Lower leg skin (tissue), 4 donors: ENCODE results near the gene CPXM1. TPM values are rescaled to one million over a fixed set of nuclear protein-coding genes. Genes with fewer than 3 reads are reported as not detected.
"Not testable (repeated sequence)": the region's sequence is repeated elsewhere in the genome, so short reads cannot be mapped to it uniquely, and the experiment has no call there.

Experiments used
- DNase-seq, 2 donors: peaks; one replicate each; pipeline ENCODE4 v3.0.0-alpha.2; 2019; ENCODE audit warnings: low spot score in 2 of 2
- H3K4me3 ChIP-seq: fragments of 200-600 bp; sonication (generic); 2 replicates; pipeline ENCODE4 v1.5.1; 2017; ENCODE audit warnings: mild to moderate bottlenecking, low read depth; ENCODE audit not compliant: poor library complexity, severe bottlenecking
- POLR2A ChIP-seq, 2 donors: fragments of 450-650 bp; IDR thresholded peaks; one replicate each; pipeline ENCODE4 v1.6.1; 2016 to 2017; ENCODE audit warnings: antibody characterized with exemption in 2 of 2, mild to moderate bottlenecking in 1 of 2, moderate library complexity in 1 of 2
- WGBS, 2 donors: methylation state at CpG; one replicate each; pipeline ENCODE4 v1.1.5; 2018; 5-methylcytosine and 5-hydroxymethylcytosine counted together
- intact Hi-C: fragments of 100-400 bp; cut with DNase I; formaldehyde crosslinking; loops from one replicate; pipeline ENCODE4 v1.15.0; 2023; ENCODE audit warnings: low total_unique reads
- total RNA-seq, 4 donors: library from RNA; depleted of rRNA; stranded (reverse); fragments of >200 nt; gene quantifications; one replicate each; pipeline ENCODE4 v1.1.0, GENCODE V29; 2016
- TF ChIP-seq, protein P1 (sequence below), 3 donors: fragments of 450-650 bp; IDR thresholded peaks; one replicate each; pipeline ENCODE4 v1.5.1; 2016; ENCODE audit warnings: antibody characterized with exemption in 3 of 3, mild to moderate bottlenecking in 3 of 3, moderate library complexity in 2 of 3

The CPXM1 gene
- total RNA-seq, 4 donors from 2014 or later = 0.12 to 3.6 (median 1.4) TPM

DNA sequence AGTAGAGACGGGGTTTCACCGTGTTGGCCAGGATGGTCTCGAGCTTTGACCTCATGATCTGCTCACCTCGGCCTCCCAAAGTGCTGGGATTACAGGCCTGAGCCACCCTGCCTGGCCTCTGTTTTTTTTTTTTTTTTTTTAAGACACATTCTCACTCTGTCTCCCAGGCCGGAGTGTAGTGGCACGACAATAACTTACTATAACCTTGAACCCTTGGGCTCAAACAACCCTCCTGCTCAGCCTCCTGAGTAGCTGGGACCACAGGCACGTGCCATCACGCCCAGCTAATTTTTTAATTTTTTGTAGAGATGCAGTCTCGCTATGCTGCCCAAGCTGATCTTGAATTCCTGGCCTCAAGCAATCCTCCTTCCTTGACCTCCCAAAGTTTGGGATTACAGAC is 26.6 kb downstream of the CPXM1 start:
- TF ChIP-seq POLR2A (IDR thresholded peaks at IDR 0.05) = no peak
- TF ChIP-seq, protein P1, sequence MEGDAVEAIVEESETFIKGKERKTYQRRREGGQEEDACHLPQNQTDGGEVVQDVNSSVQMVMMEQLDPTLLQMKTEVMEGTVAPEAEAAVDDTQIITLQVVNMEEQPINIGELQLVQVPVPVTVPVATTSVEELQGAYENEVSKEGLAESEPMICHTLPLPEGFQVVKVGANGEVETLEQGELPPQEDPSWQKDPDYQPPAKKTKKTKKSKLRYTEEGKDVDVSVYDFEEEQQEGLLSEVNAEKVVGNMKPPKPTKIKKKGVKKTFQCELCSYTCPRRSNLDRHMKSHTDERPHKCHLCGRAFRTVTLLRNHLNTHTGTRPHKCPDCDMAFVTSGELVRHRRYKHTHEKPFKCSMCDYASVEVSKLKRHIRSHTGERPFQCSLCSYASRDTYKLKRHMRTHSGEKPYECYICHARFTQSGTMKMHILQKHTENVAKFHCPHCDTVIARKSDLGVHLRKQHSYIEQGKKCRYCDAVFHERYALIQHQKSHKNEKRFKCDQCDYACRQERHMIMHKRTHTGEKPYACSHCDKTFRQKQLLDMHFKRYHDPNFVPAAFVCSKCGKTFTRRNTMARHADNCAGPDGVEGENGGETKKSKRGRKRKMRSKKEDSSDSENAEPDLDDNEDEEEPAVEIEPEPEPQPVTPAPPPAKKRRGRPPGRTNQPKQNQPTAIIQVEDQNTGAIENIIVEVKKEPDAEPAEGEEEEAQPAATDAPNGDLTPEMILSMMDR (IDR thresholded peaks at IDR 0.05) = no peak
- intact Hi-C loops = no loop called here
- WGBS, 2 donors = 76 to 89% methylated on average over 9 of the region's 9 CpGs
- no peak overlapping the region for H3K4me3 ChIP-seq
- DNase-seq = peak in 1 of 2 donors; percentile 26

DNA sequence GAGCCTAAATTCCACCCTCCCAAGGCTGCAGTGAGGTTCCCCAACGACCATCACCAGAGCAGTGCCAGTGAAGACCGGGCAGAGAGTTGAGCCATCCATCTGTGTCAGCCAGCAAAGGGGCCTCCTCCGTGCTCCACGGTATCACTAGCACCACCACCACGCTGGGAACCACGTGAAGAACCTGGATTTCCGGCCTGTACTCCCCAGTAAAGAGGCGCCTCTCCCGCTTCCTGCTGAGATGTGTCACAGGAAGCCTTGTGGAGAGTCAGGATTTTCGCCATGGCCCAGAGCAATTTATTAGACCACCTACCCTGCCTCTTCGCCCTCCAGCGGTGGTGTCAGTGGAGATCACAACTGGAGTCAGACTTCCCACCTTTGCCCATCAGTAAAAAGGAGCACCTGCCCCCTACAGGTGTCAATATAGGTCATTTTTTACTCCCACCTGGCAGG is 28.8 kb downstream of the CPXM1 start:
- WGBS, 2 donors = 44 to 48% methylated on average over 12 of the region's 12 CpGs
- TF ChIP-seq, protein P1 (IDR thresholded peaks at IDR 0.05) = no peak
- TF ChIP-seq POLR2A (IDR thresholded peaks at IDR 0.05) = no peak
- peak in 1 of 2 donors; percentile 77 for DNase-seq
- H3K4me3 ChIP-seq = no peak overlapping the region
- intact Hi-C loops = no loop called here

GRCh38 chr20:2770091-2770490 is 30.3 kb downstream of the CPXM1 start:
- 81 to 87% methylated on average over 12 of the region's 12 CpGs for WGBS, 2 donors
- H3K4me3 ChIP-seq, intact Hi-C loops: not testable (repeated sequence)
- peak in 1 of 2 donors; percentile 53 for DNase-seq

GRCh38 chr20:2768632-2769015 is 31.8 kb downstream of the CPXM1 start:
- DNase-seq = no peak
- TF ChIP-seq, protein P1 (IDR thresholded peaks at IDR 0.05) = no peak
- no peak for TF ChIP-seq POLR2A (IDR thresholded peaks at IDR 0.05)
- no peak overlapping the region for H3K4me3 ChIP-seq
- intact Hi-C loops = no loop called here
- 46 to 48% methylated on average over 5 of the region's 5 CpGs for WGBS, 2 donors

- intact Hi-C loops = no loop called here
- TF ChIP-seq, protein P1 (IDR thresholded peaks at IDR 0.05) = no peak
- TF ChIP-seq POLR2A (IDR thresholded peaks at IDR 0.05) = no peak
- WGBS, 2 donors = 40 to 49% methylated on average over 12 to 15 of the region's 15 CpGs
- H3K4me3 ChIP-seq = no peak overlapping the region
- peak in 1 of 2 donors; percentile 85 for DNase-seq
Observed at GRCh38 chr20:2767768-2768631, 32.4 kb downstream of the CPXM1 start.

DNA sequence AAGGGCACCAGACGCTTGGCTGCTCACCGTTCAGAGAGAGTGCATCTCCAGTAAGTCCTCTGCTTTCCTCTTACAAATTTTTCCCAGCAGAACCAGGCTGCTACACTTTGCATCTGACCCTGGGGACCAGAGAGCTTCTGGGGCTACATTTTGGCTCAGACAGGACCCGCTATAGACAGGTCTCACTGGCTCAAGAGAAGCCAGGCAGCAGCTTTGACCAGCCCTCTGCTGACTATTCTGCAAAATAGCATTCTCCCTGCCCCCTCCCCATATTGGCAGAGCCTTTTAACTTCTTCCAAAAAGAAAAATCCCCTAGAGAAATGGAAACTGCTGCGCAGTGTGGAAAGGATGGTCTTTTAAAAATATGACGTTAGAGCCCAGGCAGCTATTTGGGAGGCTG is 37.2 kb downstream of the CPXM1 start:
- DNase-seq = peak in 1 of 2 donors; percentile 45
- no peak for TF ChIP-seq POLR2A (IDR thresholded peaks at IDR 0.05)
- TF ChIP-seq, protein P1 (IDR thresholded peaks at IDR 0.05) = no peak
- intact Hi-C loops = no loop called here
- no peak overlapping the region for H3K4me3 ChIP-seq
- WGBS, 2 donors = 30 to 41% methylated on average over 5 of the region's 5 CpGs
